Esophagus muscularis mucosa (tissue), 3 donors: ENCODE measurements around the gene CLCN6.

Experiments used
- CTCF ChIP-seq, 3 experiments: fragments of 200-600 bp in 2 of 3; fragments of 450-650 bp in 1 of 3; sonication (generic) in 2 of 3; IDR thresholded peaks; one replicate each; pipeline ENCODE4 v1.5.1; 2017 to 2019; ENCODE audit warnings: antibody characterized with exemption in 3 of 3, mild to moderate bottlenecking in 2 of 3, moderate library complexity in 1 of 3
- EP300 ChIP-seq: sonication (generic); formaldehyde crosslinking; IDR thresholded peaks from one replicate; pipeline ENCODE4 v1.6.1; 2017; ENCODE audit warnings: antibody characterized with exemption

GRCh38 chr1:11787804-11788436, 18.1 kb upstream of the CLCN6 start:
- no peak for TF ChIP-seq EP300
- no peak for TF ChIP-seq CTCF (IDR thresholded peaks at IDR 0.05)
